ENCODE data around the gene BIRC2. TPM values are rescaled to one million over a fixed set of nuclear protein-coding genes. Genes with fewer than 3 reads are reported as not detected.

Gene BIRC2
- total and polyA plus RNA-seq, 10 of the 15 experiments (the other 5 are each of a cell fraction or from before 2014, with no cell fraction given): 13.8 to 75.8 (median 26.5) TPM

DNA sequence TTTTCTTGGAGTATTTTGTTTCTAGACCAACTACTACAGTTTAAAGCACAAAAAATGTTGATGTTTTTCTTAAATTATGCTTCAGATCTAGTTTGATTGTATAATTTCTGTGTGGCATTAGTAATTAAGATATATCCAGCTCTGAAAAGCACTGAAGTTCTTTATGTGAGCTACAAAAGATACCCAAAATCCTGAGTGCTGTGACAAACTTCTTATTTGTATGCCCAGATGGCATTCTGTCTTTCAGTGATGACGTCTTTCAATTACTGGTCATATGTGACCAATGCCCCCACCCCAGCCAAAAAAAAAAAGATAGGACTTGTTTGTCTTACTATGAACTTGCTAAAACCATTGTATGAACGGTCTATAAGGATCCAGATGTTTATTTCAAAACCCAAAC is 51.3 kb downstream of the BIRC2 start:
- no peak overlapping the region for H3K9ac ChIP-seq (ENCODE audit: control insufficient read depth, insufficient read depth, low read length)
- in situ Hi-C loops (cut with MboI) (loop anchor here (25.0 kb wide), 1 partner anchor 89 kb away; no protein-coding TSS in a partner anchor), intact Hi-C loops (cut with micrococcal nuclease; ENCODE audit: unreplicated experiment) (no loop called here)
- no TSS peak for BruUV-seq (replicated peaks)
- H3K4me2 ChIP-seq (ENCODE audit: control insufficient read depth, insufficient read depth): no peak overlapping the region
- no peak for DNase-seq (ENCODE audit: low read depth, low spot score)
- no peak overlapping the region for H3K4me3 ChIP-seq
- SMC1A ChIA-PET (ENCODE audit: uncharacterized antibody, unreplicated experiment): interaction anchor here (0.5 to 13.6 kb wide), 24 partner anchors 8 to 215 kb away, joined by 3 to 168 read pairs (median 6); no protein-coding TSS in a partner anchor
- no peak for FAIRE-seq
- RAD21 ChIA-PET (ENCODE audit: unreplicated experiment): interaction anchor here (0.8 to 1.8 kb wide), 6 partner anchors 9 to 215 kb away, joined by 3 to 7 read pairs (median 4); no protein-coding TSS in a partner anchor
- TF ChIP-seq JUNB (IDR thresholded peaks at IDR 0.05) (no peak), ATF2 (IDR thresholded peaks at IDR 0.05; ENCODE audit: low read length) (no peak), HDGF (IDR thresholded peaks at IDR 0.05) (no peak), TCF7 (IDR thresholded peaks at IDR 0.05; ENCODE audit: borderline replicate concordance) (no peak), FOXM1 (IDR thresholded peaks at IDR 0.05; ENCODE audit: low read depth, low read length) (no peak), RCOR1 (conservative IDR thresholded peaks at IDR 0.05; ENCODE audit: low read depth, low read length) (no peak), CBX5 (IDR thresholded peaks at IDR 0.05; ENCODE audit: low read depth) (no peak), ETV6 (conservative IDR thresholded peaks at IDR 0.05 in 1 of 2, IDR thresholded peaks at IDR 0.05 in 1 of 2; ENCODE audit: borderline replicate concordance in 1 of 2, low read depth in 1 of 2) (no peak), SIN3A (IDR thresholded peaks at IDR 0.05; ENCODE audit: low read depth, low read length) (no peak), NFYB (IDR thresholded peaks at IDR 0.05; ENCODE audit: insufficient read depth, low read depth, low read length) (no peak), SREBF1 (IDR thresholded peaks at IDR 0.05; ENCODE audit: low read length) (no peak), KDM1A (IDR thresholded peaks at IDR 0.05; ENCODE audit: borderline replicate concordance) (no peak), EED (IDR thresholded peaks at IDR 0.05; ENCODE audit: low read depth) (no peak), HCFC1 (IDR thresholded peaks at IDR 0.05; ENCODE audit: low read length) (no peak)
- TF ChIP-seq, protein P1, sequence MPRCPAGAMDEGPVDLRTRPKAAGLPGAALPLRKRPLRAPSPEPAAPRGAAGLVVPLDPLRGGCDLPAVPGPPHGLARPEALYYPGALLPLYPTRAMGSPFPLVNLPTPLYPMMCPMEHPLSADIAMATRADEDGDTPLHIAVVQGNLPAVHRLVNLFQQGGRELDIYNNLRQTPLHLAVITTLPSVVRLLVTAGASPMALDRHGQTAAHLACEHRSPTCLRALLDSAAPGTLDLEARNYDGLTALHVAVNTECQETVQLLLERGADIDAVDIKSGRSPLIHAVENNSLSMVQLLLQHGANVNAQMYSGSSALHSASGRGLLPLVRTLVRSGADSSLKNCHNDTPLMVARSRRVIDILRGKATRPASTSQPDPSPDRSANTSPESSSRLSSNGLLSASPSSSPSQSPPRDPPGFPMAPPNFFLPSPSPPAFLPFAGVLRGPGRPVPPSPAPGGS (IDR thresholded peaks at IDR 0.05; ENCODE audit: borderline replicate concordance, insufficient read depth, low read depth, low read length, poor library complexity, severe bottlenecking): no peak
- TF ChIP-seq, protein P2, sequence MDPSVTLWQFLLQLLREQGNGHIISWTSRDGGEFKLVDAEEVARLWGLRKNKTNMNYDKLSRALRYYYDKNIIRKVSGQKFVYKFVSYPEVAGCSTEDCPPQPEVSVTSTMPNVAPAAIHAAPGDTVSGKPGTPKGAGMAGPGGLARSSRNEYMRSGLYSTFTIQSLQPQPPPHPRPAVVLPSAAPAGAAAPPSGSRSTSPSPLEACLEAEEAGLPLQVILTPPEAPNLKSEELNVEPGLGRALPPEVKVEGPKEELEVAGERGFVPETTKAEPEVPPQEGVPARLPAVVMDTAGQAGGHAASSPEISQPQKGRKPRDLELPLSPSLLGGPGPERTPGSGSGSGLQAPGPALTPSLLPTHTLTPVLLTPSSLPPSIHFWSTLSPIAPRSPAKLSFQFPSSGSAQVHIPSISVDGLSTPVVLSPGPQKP (IDR thresholded peaks at IDR 0.05; ENCODE audit: low read depth, low read length): no peak
- peaks cover 0 to 29% of the 10 kb centered on the region in 2 experiments; a peak in 3 of 4 replicates for H3K36me3 ChIP-seq (ENCODE audit: control insufficient read depth in 2 of 2, insufficient read depth in 2 of 2, low read length in 1 of 2)
- H3K4me1 ChIP-seq (ENCODE audit: control insufficient read depth, insufficient read depth, low read length): peaks cover 8% of the 10 kb centered on the region
- H3K79me2 ChIP-seq (ENCODE audit: control insufficient read depth, insufficient read depth, low read length): no peaks in the 10 kb centered on the region
- H3K27ac ChIP-seq (ENCODE audit: control insufficient read depth, insufficient read depth): no peak overlapping the region
- no peak overlapping the region for H2AFZ ChIP-seq (ENCODE audit: control insufficient read depth, low read depth, low read length)
- no peak for ATAC-seq
- POLR2A ChIA-PET: interaction anchor here (1.2 kb wide), 1 partner anchor 53 kb away, joined by 3 read pairs; no protein-coding TSS in a partner anchor
- CTCF ChIA-PET: interaction anchor here (0.9 to 10.9 kb wide), 11 partner anchors 8 to 268 kb away, joined by 3 to 172 read pairs (median 5); no protein-coding TSS in a partner anchor
- no peaks in the 10 kb centered on the region for H3K9me3 ChIP-seq (replicated peaks; ENCODE audit: control insufficient read depth, insufficient read depth, low read length)
- no peaks in the 10 kb centered on the region for H4K20me1 ChIP-seq (ENCODE audit: control insufficient read depth, insufficient read depth)
- no peaks in the 10 kb centered on the region for H3K27me3 ChIP-seq (replicated peaks in 1 of 2; ENCODE audit: control insufficient read depth in 2 of 2, insufficient read depth in 2 of 2, low read length in 1 of 2)
- 50% methylated on average over 2 of the region's 2 CpGs for WGBS (ENCODE audit: insufficient coverage, insufficient replicate concordance, low lambda C conversion rate, missing lambda C conversion rate)

Measured in GM12878 (cell line).